HCT116 (cell line): ENCODE data around the gene DENND2A. TPM values are rescaled to one million over a fixed set of nuclear protein-coding genes. Genes with fewer than 3 reads are reported as not detected.

Experiments used
- ATAC-seq: fragments of 200-7000 bp; cut with Tn5 transposase; 2 replicates; pipeline ENCODE4 v1.9.1; 2020; ENCODE audit warnings: mild to moderate bottlenecking, moderate library complexity
- BruUV-seq: library from RNA; stranded (reverse); fragments of 400-500 nt; replicated peaks from 2 replicates; lab custom pipeline; 2021; lab: Mats Ljungman, UMichigan
- CTCF ChIA-PET: fragments of 300-600 bp; sonication (Branson Sonifier 250); formaldehyde crosslinking; loops from one replicate; lab custom pipeline; 2021; ENCODE audit warnings: antibody characterized with exemption; lab: Charles Lee
- POLR2A ChIA-PET: fragments of 300-600, 350-600 bp; sonication (Branson Sonifier 250); formaldehyde crosslinking; loops from one replicate; lab custom pipeline; 2021; ENCODE audit warnings: antibody characterized with exemption; lab: Charles Lee
- RAD21 ChIA-PET, 2 experiments: fragments of 300-600 bp; sonication (Branson Sonifier 250); formaldehyde crosslinking; loops; one replicate each; lab custom pipeline; 2023; ENCODE audit warnings: low total read pairs in 2 of 2; ENCODE audit not compliant: uncharacterized antibody in 2 of 2, unreplicated experiment in 2 of 2, low non-redundant PET in 1 of 2; lab: Charles Lee
- DNase-seq: peaks from one replicate; pipeline ENCODE4 v3.0.0-alpha.2; 2010; ENCODE audit warnings: low read depth, low spot score
- H2AFZ ChIP-seq: fragments of 200-600 bp; shearing (Covaris generic), sonication (generic); 2 replicates; pipeline ENCODE4 v1.6.1; 2017; ENCODE audit warnings: low read depth, mixed run types, mixed read lengths, antibody characterized with exemption, low read length; ENCODE audit not compliant: poor library complexity, severe bottlenecking
- H3K27ac ChIP-seq: 2 replicates; pipeline ENCODE4 v1.5.1; 2012; ENCODE audit warnings: low read depth, low read length
- H3K27me3 ChIP-seq: fragments of 200-600 bp; sonication (generic); 2 replicates; pipeline ENCODE4 v1.6.1; 2016; ENCODE audit warnings: mixed run types, low read length, mixed read lengths; ENCODE audit not compliant: insufficient read depth
- H3K36me3 ChIP-seq, 2 experiments: fragments of 200-500 bp in 1 of 2; fragments of 200-600 bp in 1 of 2; sonication (Bioruptor generic) in 1 of 2; sonication (generic) in 1 of 2; 2 replicates each; pipeline versions ENCODE4 v1.5.1 to v1.6.1; 2014 to 2016; ENCODE audit warnings: low read length in 2 of 2, inconsistent platforms in 1 of 2, mixed read lengths in 1 of 2, mixed run types in 1 of 2; ENCODE audit not compliant: insufficient read depth in 2 of 2, control insufficient read depth in 1 of 2
- H3K4me1 ChIP-seq, 2 experiments: fragments of 200-600 bp in 1 of 2; sonication (generic) in 1 of 2; 2 replicates each; pipeline versions ENCODE4 v1.5.1 to v1.6.1; 2012 to 2017; ENCODE audit warnings: low read length in 2 of 2, inconsistent platforms in 1 of 2, mild to moderate bottlenecking in 1 of 2, mixed read lengths in 1 of 2, mixed run types in 1 of 2, moderate library complexity in 1 of 2; ENCODE audit not compliant: insufficient read depth in 2 of 2, control insufficient read depth in 1 of 2
- H3K4me2 ChIP-seq: fragments of 200-600 bp; sonication (generic); 2 replicates; pipeline ENCODE4 v1.6.1; 2017; ENCODE audit warnings: mixed run types, low read length, mixed read lengths
- H3K4me3 ChIP-seq, 2 experiments: fragments of 200-600 bp in 1 of 2; sonication (generic) in 1 of 2; replicated peaks in 1 of 2; 2 replicates each; pipeline ENCODE4 v1.5.1; 2011 to 2016; ENCODE audit warnings: low read length in 2 of 2, control low read depth in 1 of 2, low read depth in 1 of 2, mild to moderate bottlenecking in 1 of 2, mixed read lengths in 1 of 2, mixed run types in 1 of 2
- H3K79me2 ChIP-seq: fragments of 200-600 bp; sonication (generic); 2 replicates; pipeline ENCODE4 v1.6.1; 2017; ENCODE audit warnings: mild to moderate bottlenecking, mixed run types, low read length, moderate library complexity, mixed read lengths; ENCODE audit not compliant: insufficient read depth
- H3K9ac ChIP-seq: fragments of 200-600 bp; sonication (generic); 2 replicates; pipeline ENCODE4 v1.6.1; 2016; ENCODE audit warnings: low read length, mixed read lengths
- H3K9me2 ChIP-seq: fragments of 200-600 bp; sonication (generic), shearing (Covaris generic); 2 replicates; pipeline ENCODE4 v1.6.1; 2017; ENCODE audit warnings: mixed run types, mild to moderate bottlenecking, moderate library complexity; ENCODE audit not compliant: insufficient read depth
- H3K9me3 ChIP-seq, 2 experiments: fragments of 200-500 bp in 1 of 2; fragments of 200-600 bp in 1 of 2; sonication (Bioruptor generic) in 1 of 2; sonication (generic) in 1 of 2; 2 replicates each; pipeline ENCODE4 v1.6.1; 2014 to 2017; ENCODE audit warnings: low read length in 2 of 2, mixed read lengths in 2 of 2, inconsistent platforms in 1 of 2, low read depth in 1 of 2, mild to moderate bottlenecking in 1 of 2, mixed run types in 1 of 2, moderate library complexity in 1 of 2; ENCODE audit not compliant: control insufficient read depth in 1 of 2, insufficient read depth in 1 of 2
- H4K20me1 ChIP-seq: fragments of 200-600 bp; sonication (generic), shearing (Covaris generic); 2 replicates; pipeline ENCODE4 v1.6.1; 2017; ENCODE audit warnings: mixed run types, mild to moderate bottlenecking, moderate library complexity; ENCODE audit not compliant: insufficient read depth
- CBX3 ChIP-seq: IDR thresholded peaks from 2 replicates; pipeline ENCODE4 v1.6.1; 2012; ENCODE audit warnings: low read depth
- CEBPB ChIP-seq: IDR thresholded peaks from 2 replicates; pipeline ENCODE4 v1.6.1; 2012; ENCODE audit warnings: low read depth
- ELF1 ChIP-seq: IDR thresholded peaks from 2 replicates; pipeline ENCODE4 v1.6.1; 2012; ENCODE audit warnings: low read depth, borderline replicate concordance
- EZH2 ChIP-seq: fragments of 200-600 bp; sonication (generic); IDR thresholded peaks from 2 replicates; pipeline ENCODE4 v1.6.1; 2017; ENCODE audit warnings: antibody characterized with exemption, mixed run types
- JUND ChIP-seq: IDR thresholded peaks from 2 replicates; pipeline ENCODE4 v1.6.1; 2012
- POLR2A ChIP-seq: IDR thresholded peaks from 2 replicates; pipeline ENCODE4 v1.7.0; 2011; ENCODE audit warnings: borderline replicate concordance; ENCODE audit not compliant: insufficient read depth, insufficient read length; ENCODE audit errors: extremely low read depth
- POLR2AphosphoS5 ChIP-seq: IDR thresholded peaks from 2 replicates; pipeline ENCODE4 v1.6.1; 2011; ENCODE audit warnings: mild to moderate bottlenecking, low read depth, low read length, moderate library complexity
- RAD21 ChIP-seq: IDR thresholded peaks from 2 replicates; pipeline ENCODE4 v1.6.1; 2012; ENCODE audit warnings: low read depth, mild to moderate bottlenecking
- SRF ChIP-seq: IDR thresholded peaks from 2 replicates; pipeline ENCODE4 v1.6.1; 2012; ENCODE audit warnings: low read depth
- YY1 ChIP-seq: IDR thresholded peaks from 2 replicates; pipeline ENCODE4 v1.6.1; 2011; ENCODE audit warnings: low read length, low read depth, moderate library complexity, mild to moderate bottlenecking; ENCODE audit not compliant: insufficient replicate concordance; ENCODE audit errors: extremely low read depth
- ZFX ChIP-seq: fragments of 450-650 bp; IDR thresholded peaks from 2 replicates; pipeline ENCODE4 v1.6.1; 2017
- ZNF274 ChIP-seq: fragments of 200-500 bp; sonication (Bioruptor generic); IDR thresholded peaks from 2 replicates; pipeline ENCODE4 v1.6.1; 2014; ENCODE audit warnings: mild to moderate bottlenecking, low read depth, low read length, inconsistent platforms
- intact Hi-C: fragments of 100-400 bp; cut with micrococcal nuclease; formaldehyde crosslinking; loops from 2 replicates; pipeline ENCODE4 v1.10.0; 2022
- total RNA-seq: library from RNA; stranded (reverse); gene quantifications from one replicate; pipeline ENCODE4 v1.2.1, GENCODE V29; 2021; ENCODE audit not compliant: unreplicated experiment
- TF ChIP-seq, protein P1 (sequence below): IDR thresholded peaks from 2 replicates; pipeline ENCODE4 v1.6.1; 2012
- TF ChIP-seq, protein P2 (sequence below), 3 experiments: fragments of 200-600 bp in 1 of 3; sonication (generic) in 1 of 3; IDR thresholded peaks in 2 of 3; conservative IDR thresholded peaks in 1 of 3; 2 replicates each; pipeline ENCODE4 v1.5.1; 2012 to 2017; ENCODE audit warnings: low read depth in 2 of 3, low read length in 2 of 3, antibody characterized with exemption in 1 of 3, borderline replicate concordance in 1 of 3, control low read depth in 1 of 3, mild to moderate bottlenecking in 1 of 3, mixed read lengths in 1 of 3, mixed run types in 1 of 3, moderate library complexity in 1 of 3; ENCODE audit not compliant: insufficient read depth in 1 of 3
- TF ChIP-seq, protein P3 (sequence below): IDR thresholded peaks from 2 replicates; pipeline ENCODE4 v1.6.1; 2012; ENCODE audit warnings: low read depth
- TF ChIP-seq, protein P4 (sequence below): IDR thresholded peaks from 2 replicates; pipeline ENCODE4 v1.6.1; 2011; ENCODE audit warnings: mild to moderate bottlenecking, low read length, moderate library complexity; ENCODE audit not compliant: insufficient replicate concordance; ENCODE audit errors: extremely low read depth
- TF ChIP-seq, protein P5 (sequence below): IDR thresholded peaks from 2 replicates; pipeline ENCODE4 v1.6.1; 2012

DENND2A gene
- total RNA-seq, 1 experiment from 2014 or later = 0.12 TPM

DNA sequence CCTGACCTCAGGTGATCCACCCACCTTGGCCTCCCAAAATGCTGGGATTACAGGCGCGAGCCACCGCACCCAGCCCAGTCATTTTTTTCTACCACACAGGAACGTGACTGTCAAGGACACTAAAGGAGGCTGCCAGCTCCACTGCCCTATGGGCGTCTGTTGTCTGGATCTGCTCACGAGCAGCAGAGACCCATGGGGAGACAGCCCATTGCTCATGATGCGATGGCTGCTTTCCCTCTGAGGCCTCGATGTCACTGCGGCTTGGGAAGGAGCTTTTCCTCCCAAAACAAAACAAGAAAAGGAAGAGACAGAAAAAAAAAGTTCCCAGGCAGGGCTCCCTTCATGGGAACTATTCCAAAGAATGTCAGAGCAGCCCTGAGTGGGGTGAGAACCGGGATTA, 70.5 kb downstream of the DENND2A start:
- no TSS peak for BruUV-seq
- ATAC-seq = no peak
- Histone ChIP-seq H3K9me3 (no peaks in the 10 kb centered on the region), H3K9ac (no peak overlapping the region), H3K9me2 (no peaks in the 10 kb centered on the region), H3K79me2 (no peaks in the 10 kb centered on the region), H3K36me3 (no peaks in the 10 kb centered on the region), H3K27ac (no peak overlapping the region), H3K4me2 (no peak overlapping the region), H3K4me3 (no peak overlapping the region), H2AFZ (no peak overlapping the region), H3K4me1 (peaks cover 18 to 27% of the 10 kb centered on the region in 2 experiments), H3K27me3 (no peaks in the 10 kb centered on the region), H4K20me1 (no peaks in the 10 kb centered on the region)
- ChIA-PET RAD21 (no interaction called here), POLR2A (no interaction called here), CTCF (no interaction called here)
- DNase-seq = no peak
- TF ChIP-seq, protein P1, sequence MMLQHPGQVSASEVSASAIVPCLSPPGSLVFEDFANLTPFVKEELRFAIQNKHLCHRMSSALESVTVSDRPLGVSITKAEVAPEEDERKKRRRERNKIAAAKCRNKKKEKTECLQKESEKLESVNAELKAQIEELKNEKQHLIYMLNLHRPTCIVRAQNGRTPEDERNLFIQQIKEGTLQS = no peak
- no peak for TF ChIP-seq YY1
- TF ChIP-seq ELF1 = no peak
- no peak for TF ChIP-seq ZFX
- TF ChIP-seq RAD21 = no peak
- no peak for TF ChIP-seq ZNF274
- no peak for TF ChIP-seq SRF
- no peak for TF ChIP-seq CEBPB
- no peak for TF ChIP-seq POLR2AphosphoS5
- TF ChIP-seq, protein P2, sequence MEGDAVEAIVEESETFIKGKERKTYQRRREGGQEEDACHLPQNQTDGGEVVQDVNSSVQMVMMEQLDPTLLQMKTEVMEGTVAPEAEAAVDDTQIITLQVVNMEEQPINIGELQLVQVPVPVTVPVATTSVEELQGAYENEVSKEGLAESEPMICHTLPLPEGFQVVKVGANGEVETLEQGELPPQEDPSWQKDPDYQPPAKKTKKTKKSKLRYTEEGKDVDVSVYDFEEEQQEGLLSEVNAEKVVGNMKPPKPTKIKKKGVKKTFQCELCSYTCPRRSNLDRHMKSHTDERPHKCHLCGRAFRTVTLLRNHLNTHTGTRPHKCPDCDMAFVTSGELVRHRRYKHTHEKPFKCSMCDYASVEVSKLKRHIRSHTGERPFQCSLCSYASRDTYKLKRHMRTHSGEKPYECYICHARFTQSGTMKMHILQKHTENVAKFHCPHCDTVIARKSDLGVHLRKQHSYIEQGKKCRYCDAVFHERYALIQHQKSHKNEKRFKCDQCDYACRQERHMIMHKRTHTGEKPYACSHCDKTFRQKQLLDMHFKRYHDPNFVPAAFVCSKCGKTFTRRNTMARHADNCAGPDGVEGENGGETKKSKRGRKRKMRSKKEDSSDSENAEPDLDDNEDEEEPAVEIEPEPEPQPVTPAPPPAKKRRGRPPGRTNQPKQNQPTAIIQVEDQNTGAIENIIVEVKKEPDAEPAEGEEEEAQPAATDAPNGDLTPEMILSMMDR (IDR thresholded peaks at IDR 0.05 in 2 of 3, conservative IDR thresholded peaks at IDR 0.05 in 1 of 3; ENCODE audit: borderline replicate concordance in 1 of 3, insufficient read depth in 1 of 3, low read depth in 2 of 3, low read length in 2 of 3) = no peak
- TF ChIP-seq POLR2A = no peak
- no peak for TF ChIP-seq JUND
- TF ChIP-seq CBX3 = no peak
- TF ChIP-seq, protein P3, sequence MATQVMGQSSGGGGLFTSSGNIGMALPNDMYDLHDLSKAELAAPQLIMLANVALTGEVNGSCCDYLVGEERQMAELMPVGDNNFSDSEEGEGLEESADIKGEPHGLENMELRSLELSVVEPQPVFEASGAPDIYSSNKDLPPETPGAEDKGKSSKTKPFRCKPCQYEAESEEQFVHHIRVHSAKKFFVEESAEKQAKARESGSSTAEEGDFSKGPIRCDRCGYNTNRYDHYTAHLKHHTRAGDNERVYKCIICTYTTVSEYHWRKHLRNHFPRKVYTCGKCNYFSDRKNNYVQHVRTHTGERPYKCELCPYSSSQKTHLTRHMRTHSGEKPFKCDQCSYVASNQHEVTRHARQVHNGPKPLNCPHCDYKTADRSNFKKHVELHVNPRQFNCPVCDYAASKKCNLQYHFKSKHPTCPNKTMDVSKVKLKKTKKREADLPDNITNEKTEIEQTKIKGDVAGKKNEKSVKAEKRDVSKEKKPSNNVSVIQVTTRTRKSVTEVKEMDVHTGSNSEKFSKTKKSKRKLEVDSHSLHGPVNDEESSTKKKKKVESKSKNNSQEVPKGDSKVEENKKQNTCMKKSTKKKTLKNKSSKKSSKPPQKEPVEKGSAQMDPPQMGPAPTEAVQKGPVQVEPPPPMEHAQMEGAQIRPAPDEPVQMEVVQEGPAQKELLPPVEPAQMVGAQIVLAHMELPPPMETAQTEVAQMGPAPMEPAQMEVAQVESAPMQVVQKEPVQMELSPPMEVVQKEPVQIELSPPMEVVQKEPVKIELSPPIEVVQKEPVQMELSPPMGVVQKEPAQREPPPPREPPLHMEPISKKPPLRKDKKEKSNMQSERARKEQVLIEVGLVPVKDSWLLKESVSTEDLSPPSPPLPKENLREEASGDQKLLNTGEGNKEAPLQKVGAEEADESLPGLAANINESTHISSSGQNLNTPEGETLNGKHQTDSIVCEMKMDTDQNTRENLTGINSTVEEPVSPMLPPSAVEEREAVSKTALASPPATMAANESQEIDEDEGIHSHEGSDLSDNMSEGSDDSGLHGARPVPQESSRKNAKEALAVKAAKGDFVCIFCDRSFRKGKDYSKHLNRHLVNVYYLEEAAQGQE = no peak
- TF ChIP-seq EZH2 = no peak
- TF ChIP-seq, protein P4, sequence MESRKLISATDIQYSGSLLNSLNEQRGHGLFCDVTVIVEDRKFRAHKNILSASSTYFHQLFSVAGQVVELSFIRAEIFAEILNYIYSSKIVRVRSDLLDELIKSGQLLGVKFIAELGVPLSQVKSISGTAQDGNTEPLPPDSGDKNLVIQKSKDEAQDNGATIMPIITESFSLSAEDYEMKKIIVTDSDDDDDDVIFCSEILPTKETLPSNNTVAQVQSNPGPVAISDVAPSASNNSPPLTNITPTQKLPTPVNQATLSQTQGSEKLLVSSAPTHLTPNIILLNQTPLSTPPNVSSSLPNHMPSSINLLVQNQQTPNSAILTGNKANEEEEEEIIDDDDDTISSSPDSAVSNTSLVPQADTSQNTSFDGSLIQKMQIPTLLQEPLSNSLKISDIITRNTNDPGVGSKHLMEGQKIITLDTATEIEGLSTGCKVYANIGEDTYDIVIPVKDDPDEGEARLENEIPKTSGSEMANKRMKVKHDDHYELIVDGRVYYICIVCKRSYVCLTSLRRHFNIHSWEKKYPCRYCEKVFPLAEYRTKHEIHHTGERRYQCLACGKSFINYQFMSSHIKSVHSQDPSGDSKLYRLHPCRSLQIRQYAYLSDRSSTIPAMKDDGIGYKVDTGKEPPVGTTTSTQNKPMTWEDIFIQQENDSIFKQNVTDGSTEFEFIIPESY = no peak
- TF ChIP-seq, protein P5, sequence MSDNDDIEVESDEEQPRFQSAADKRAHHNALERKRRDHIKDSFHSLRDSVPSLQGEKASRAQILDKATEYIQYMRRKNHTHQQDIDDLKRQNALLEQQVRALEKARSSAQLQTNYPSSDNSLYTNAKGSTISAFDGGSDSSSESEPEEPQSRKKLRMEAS = no peak
- intact Hi-C loops = no loop called here
